HG03039 (cell line): ENCODE data around the gene PPME1.
"Not testable (repeated sequence)": the region's sequence is repeated elsewhere in the genome, so short reads cannot be mapped to it uniquely, and the experiment has no call there.

Source experiments
- ATAC-seq: cut with Tn5 transposase; IDR thresholded peaks from one replicate; pipeline ENCODE4 v1.9.1; 2021; ENCODE audit warnings: mild to moderate bottlenecking, moderate library complexity; ENCODE audit not compliant: unreplicated experiment

The PPME1 gene, protein sequence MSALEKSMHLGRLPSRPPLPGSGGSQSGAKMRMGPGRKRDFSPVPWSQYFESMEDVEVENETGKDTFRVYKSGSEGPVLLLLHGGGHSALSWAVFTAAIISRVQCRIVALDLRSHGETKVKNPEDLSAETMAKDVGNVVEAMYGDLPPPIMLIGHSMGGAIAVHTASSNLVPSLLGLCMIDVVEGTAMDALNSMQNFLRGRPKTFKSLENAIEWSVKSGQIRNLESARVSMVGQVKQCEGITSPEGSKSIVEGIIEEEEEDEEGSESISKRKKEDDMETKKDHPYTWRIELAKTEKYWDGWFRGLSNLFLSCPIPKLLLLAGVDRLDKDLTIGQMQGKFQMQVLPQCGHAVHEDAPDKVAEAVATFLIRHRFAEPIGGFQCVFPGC

DNA sequence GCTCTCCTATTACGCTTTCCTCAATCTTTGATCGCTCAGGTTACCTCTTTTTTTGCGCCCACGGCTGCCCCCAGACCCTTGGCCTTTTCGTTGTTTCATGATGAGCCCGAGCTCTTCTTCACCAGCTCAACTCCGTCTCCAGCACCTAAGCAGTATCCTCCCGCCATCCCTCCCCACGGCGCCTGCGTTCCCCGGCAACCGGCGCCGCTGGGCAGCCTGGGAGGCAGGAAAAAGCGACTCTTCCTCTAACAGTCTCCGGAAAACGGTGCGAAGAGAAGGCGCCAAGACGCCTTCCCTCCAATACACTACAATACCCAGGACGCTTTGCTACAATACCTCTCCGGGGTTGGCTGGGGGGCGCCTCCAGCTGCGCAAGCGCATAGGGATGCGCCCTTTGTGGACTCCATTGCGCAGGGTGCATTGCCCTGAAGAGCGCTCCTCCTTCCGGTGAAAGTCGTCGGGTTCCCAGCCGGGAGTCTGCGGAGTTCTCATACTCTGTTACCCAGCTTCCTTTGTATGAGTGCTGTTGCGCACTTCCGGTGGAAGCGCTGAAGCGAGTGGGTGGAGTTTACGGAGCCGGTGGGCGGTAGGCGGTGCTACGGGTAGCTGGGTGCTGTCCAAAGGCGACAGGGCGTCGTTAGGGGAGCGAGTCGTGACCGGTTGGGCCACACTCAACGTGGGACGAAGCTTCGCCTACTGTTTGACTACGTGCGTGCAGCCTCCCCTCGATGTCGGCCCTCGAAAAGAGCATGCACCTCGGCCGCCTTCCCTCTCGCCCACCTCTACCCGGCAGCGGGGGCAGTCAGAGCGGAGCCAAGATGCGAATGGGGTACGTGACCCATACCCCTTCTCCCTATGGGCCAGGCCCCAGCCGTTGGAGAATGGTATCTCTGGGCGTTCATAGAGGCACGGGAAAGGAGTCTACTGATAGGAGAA, at the start of gene PPME1, which contains the start of gene C2CD3:
Gene PPME1, plus strand, starts transcription at position 596 of the 936 bp plus-strand sequence. Its CDS starts 133 bp downstream, at position 729.
Gene C2CD3, minus strand, starts transcription at position 309 of the 936 bp plus-strand sequence. Its CDS starts 210 bp downstream, at position 99.
- ATAC-seq, result peak; percentile 91

DNA sequence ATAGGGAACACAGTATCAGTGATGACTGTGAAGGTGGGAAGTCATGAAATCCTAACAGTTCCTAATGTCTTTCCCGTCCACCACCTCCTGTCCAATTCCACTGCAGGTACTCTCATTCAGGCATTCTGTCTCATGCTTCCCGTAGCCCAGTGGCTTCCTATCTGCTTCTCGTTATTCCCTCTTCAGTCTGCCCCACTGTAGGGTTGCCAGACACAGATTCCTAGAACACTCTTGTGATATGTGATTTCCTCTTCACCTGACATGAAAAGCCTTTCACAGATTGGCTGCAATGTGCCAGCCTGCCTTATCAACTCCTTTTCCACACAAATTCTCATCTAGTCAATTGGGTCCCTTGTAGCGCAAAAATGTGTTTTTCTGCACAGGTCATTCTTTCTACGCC, 49.3 kb upstream of the PPME1 start:
- ATAC-seq, result no peak

DNA sequence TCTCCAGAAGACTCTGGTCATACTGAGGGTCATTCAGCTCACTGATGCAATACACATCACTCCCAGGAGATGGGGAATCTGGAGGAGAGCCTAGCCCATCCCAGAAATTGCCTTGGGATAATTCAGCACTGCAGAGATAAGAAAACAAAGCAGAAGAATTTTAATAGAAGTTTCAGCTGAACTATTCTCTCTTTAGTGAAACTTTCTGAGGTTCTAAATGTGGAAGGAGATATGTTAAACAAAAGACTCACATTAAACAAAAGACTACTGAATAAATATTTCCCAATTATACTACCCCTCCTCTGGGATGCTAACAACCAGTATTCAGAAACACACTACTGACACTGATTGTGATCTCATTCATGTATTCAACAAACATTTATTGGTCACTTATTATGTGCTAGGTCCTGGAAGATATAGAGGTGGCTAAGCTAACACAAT, 48.1 kb upstream of the PPME1 start:
- ATAC-seq, result no peak

DNA sequence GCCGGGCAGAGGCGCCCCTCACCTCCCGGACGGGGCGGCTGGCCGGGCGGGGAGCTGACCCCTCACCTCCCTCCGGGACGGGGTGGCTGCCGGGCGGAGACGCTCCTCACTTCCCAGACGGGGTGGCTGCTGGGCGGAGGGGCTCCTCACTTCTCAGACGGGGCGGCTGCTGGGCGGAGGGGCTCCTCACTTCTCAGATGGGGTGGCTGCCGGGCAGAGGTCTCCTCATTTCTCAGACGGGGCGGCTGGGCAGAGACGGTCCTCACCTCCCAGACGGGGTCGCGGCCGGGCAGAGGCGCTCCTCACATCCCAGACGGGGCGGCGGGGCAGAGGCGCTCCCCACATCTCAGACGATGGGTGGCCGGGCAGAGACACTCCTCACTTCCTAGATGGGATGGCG, 42.0 kb upstream of the PPME1 start:
- not testable (repeated sequence) for ATAC-seq

DNA sequence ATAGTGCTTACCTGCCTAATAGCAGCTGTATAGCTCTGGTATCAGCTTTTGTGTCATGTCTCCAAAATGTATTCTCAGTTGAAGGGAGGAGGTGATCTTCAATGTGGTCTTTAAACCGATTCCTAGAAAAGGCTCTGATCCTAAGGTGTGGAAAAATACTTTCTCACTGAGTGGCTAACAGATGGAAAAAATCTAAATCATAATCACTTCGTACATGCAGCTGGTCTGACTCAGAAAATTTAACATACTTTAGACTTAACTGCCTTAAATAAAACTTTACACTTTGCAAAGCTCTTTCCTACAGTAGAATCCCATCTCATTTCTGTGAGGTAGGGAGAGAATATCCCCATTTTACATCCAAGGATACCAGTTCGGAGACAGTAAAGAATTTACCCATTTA, 38.3 kb upstream of the PPME1 start:
- ATAC-seq, result no peak

DNA sequence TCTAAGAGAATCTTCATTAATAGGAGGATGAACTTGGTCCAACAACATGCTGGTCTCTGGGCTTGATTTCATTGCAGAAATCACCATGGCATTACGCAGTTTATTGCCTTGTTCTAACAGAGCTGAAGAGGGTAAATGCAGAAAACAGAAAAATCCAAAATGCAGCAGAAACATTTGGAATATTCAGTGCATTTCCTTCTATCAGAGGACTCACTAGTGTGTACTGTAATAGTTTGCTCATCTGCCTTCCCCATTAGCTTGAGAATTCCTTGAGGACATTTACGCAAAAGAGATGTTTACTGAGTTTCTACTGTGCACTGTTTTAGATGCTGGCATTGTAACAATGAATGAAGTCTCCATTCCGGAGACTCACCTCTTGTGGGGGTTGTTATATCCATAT, 37.7 kb upstream of the PPME1 start:
- ATAC-seq, result no peak

DNA sequence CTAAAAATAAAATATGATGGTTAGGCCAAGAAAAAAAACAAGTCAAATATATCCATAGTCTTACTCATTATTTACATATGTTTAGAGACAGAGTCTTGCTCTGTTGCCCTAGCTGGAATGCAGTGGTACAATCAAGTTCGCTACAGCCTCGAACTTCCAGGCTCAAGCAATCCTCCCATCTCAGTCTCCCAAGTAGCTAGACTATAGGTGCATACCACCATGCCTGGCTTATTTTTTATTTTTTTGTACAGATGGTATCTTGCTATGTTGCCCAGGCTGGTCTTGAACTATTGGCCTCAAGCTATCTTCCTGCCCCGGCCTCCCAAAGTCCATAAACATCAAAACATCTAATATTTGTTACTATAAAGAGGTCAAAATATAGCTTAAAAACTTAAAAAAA, 36.4 kb upstream of the PPME1 start:
- ATAC-seq, result no peak

DNA sequence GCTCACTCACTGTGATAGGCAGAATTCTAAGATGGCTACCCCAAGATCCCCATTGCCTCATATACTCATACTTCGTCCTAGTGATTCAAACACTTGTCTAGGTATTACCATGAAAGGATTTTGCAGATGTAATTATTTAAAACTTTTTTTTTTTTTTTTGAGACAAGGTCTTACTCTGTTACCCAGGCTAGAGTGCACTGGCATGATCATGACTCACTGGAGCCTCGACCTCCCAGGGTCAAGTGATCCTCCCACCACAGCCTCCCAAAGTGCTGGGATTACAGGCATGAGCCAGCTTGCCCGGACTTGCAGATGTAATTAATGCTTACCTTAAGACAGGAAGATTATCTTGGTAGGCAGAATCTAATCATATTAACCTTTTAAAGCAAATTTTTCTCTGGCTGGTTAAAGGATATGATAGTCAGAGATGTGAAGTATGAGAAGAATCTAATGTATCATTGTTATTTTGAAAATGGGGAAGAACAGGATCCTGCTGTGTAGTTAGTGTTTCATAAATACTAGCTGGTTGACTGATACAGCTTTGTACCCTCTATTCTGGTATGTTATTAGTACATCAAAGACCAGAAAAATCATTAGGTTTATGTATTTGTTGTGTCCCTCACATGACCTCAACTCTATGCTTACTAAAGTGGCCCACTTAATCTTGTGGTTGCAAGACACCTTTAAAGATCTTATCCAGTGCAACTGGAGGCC, 35.8 kb upstream of the PPME1 start:
- ATAC-seq, result no peak

DNA sequence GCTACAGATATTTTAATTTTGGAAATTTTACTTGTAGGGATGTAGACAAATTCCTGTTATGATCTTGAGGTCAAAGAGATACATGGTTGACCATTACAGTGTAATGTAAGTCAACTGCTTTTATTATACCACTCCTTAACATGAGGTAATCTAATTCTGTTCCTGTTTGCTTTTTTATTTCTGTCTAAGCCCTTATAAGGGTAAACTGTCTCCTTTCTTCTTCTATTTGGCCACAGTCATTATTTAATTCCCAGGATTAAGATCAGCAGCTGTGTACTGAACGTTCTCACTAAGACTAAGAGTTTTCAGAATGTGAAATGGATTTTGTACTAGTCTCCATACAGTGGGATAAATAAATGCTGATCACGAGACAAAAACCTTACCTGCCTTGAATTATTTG, 33.1 kb upstream of the PPME1 start:
- ATAC-seq, result no peak

DNA sequence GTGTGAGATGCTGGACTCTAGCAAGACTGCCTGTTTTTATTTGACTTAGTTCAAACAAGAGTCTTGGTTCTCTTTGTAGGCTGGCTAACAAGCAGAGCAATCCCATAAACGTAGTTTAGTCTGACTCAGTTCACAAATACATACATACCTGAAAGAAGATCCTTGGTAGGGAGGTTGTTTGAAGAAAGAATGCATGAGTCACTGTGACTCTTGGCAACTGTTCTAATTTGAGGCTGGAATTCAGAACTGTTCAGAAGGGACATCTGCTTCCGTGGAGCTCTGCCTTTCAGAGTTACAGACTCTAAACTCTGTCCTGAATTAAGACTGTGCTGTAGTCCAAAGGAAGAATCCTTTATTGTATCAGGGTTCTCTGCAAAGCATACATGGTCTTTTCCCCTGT, 32.5 kb upstream of the PPME1 start:
- no peak for ATAC-seq

DNA sequence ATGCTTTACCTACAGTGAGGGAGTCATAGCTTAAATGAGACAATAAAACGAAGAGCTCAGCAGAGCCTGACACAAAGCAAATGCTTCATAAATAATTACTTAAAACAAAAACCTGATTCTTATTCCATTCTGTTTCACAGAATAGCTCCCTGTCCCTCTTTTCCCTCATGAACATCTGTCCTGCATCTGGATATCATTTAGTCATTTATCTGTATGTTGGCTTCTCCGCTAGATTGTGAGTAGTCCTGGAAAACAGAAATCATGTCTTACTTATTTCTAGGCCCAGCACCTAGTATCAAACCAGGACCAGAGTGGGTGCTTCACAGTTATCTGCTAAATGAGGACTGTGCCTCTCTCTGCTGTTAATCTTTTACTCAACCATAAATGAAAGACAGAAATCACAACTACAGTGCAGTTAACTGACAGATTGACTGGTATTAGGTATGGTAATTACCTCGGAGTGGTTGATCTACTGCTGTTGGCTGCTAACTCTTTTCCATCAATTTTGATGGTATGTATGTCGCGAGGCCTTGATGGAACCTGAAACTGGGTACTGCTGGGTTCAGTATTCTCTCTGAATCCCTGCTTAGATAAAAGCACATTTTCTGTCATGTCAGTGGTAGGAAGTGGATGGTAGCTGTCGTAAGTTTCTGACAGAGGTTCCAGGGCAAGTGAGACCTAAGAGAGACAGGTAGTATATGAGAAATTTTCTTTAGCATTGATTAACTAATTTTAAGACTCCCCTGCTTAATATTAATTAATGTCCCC, 31.8 kb upstream of the PPME1 start:
- no peak for ATAC-seq

DNA sequence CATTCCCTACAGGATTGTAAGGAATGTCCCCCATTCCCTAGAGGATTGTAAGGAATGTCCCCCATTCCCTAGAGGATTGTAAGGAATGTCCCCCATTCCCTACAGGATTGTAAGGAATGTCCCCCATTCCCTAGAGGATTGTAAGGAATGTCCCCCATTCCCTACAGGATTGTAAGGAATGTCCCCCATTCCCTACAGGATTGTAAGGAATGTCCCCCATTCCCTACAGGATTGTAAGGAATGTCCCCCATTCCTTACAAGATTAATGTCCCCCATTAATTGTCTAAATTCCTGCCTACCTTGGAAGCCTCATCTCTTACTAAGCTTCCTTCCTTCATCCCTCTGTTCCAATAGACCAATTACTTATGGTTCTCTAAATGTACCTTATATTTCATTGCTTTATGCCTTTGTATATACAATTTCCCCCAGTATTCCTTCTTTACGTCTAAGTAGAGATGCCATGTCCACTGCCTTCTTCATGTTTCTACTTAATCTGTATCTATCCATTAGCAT, 31.1 kb upstream of the PPME1 start:
- ATAC-seq, result not testable (repeated sequence)

DNA sequence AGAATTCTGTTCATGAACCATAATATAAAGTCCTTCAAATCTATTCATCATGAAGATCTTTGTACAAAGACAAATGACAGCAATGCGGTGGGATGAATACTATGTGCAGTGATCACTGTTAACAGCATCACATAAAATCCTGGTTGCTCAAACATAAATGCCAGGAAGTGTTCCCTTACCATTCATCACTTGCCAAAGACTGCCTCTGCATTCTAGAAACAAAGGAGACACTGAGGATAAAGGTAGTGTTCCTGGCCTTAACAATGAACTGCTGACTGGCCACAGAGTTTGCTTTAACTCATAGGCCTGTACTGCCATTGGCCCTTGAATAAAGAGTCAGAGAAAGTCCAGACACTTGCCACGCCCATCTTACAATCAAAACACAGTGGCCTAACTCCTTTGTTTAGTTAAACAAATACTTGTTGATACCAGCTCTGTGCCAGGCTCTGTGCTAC, 29.8 kb upstream of the PPME1 start:
- ATAC-seq, result no peak

DNA sequence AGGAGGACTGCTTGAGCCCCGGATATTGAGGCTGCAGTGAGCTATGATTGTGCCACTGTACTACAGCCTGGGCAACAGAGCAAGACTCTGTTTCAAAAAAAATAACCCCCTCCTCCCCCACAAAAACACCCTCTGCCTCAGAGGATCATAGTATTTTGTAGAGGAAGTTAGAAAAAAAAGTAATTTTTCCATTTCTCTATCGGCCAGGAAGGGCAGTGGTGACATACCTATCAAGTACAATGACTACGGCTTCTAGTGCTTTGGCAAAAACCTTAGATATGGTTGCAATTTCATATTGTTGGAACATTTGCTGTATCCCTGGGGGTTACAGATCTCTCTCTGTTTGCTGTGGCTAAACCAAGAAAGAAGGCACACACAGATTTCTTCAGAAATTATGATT, 29.2 kb upstream of the PPME1 start:
- no peak for ATAC-seq

DNA sequence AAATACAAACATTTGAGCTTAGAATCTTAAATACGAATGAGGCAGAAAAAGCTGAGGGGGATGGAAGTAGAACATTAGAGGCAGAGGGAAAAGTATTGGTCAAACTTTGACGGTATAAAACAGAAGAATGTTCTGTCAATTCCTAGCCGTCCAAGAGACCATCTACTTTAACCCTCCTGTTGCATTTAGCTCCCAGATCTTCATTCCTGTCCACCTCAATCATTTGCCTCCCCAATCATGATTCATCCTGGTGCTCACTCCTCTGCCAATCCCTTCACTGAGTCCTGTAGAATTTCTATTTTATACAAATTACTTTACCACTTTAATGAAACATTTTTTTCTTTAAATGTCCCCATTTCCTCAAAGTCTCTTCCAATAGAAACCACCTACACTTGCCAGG, 28.5 kb upstream of the PPME1 start:
- no peak for ATAC-seq

DNA sequence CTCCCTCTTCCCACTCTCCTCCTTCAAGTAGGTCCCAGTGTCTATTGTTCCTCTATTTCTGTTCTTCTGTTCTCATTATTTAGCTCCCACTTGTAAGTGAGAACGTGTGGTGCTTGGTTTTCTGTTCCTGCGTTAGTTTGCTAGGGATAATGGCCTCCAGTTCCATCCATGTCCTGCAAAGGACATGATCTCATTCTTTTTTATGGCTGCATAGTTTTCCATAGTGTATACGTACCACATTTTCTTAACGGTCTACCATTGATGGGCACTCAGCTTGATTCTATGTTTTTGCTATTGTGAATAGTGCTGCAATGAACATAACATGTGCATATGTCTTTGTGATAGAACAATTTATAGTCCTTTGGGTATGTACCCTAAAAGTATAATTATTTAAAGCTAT, 26.5 kb upstream of the PPME1 start:
- ATAC-seq, result no peak

DNA sequence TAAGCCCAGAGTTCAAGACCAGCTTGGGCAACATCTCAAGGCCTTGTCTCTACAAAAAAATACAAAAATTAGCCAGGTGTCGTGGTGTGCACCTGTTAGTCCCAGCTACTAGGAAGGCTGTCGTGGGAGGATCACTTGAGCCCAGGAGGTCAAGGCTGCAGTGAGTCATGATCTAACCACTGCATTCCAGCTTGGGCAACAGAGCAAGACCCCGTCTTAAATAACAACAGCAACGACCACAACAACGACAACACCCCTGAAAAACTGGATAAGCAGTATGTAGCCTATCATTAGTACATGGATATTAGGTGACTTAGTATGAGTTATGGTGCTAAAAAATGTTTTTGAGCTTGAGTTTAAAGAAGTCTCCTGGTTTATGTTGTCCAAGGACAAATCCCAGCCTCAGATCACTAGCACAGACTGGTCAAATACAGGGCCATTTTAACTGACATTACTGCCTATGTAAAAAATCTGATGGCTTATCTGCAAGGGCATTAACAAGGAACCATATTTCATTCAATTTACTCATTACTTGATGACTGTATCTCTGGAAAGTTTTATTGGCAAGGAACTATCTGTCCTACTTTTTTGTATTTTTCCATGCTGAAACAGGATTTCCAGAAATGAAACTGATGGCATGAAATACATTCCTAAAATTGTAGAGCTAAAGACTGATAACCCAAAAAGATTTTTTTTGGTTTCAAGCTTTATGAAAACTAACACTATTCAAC, 23.7 kb upstream of the PPME1 start:
- ATAC-seq, result no peak

DNA sequence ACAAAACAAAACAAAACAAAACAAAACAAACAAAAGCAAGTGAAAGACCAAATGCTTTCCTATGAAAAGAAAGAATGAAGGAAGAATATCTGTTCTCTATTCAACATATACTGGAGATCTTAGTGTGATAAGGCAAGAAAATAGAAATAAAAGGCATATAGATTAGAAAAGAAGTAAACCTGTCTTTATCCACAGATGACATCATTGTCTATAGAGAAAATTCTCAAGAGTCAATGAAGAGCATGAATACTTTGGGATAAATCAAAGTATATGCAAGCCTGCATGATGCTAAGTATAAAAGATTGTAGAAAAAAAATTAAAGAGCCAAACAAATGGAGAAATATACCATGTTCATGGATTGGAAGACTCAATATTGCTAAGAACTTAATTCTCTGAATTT, 17.9 kb upstream of the PPME1 start:
- no peak for ATAC-seq

DNA sequence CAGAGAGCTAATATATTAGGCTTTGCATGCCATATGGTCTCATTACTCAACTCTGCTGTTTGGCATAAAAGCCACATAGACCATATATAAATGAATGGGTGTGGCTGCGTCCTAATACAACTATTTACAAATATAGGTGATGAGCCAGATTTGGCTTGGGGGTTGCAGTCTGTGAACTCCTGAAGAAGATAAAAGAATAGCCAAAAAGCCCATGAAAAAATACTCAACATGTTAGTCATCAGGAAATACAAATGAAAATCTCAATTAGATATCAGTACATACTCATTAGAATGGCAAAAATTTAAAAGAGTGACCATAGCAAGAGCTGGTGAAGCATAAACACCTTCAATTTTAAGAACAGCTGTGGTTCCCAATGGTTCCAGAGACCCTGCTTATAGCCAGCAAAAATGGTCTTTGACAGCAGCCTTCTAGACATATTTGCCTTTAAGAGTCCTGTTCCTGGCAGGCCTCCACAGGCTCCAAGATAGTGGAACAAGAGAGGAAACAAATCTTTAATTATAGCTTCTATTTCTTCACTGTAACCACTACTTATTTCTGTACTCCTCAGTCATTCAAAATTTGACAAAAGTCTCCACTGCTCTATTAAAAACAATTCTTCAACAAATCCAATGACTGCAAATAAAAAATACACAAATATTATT, 16.3 kb upstream of the PPME1 start:
- ATAC-seq, result no peak
